ENCODE data around the gene F2.

The F2 gene

GRCh38 chr11:46743693-46744339, 24.8 kb downstream of the F2 start:
- ATAC-seq, result no peak

GRCh38 chr11:46745328-46745727, 26.3 kb downstream of the F2 start:
- DNase-seq (no peak), ATAC-seq (no peak)

More at GRCh38 chr11:46743693-46744339, 24.8 kb downstream of the F2 start:
- no peak for DNase-seq

GRCh38 chr11:46745995-46746394, 27.0 kb downstream of the F2 start:
- DNase-seq (no peak), ATAC-seq (no peak)

GRCh38 chr11:46747150-46747549, 28.1 kb downstream of the F2 start:
- no peak for DNase-seq
- no peak for ATAC-seq

GRCh38 chr11:46755962-46756361, 36.9 kb downstream of the F2 start:
- DNase-seq (no peak), ATAC-seq (no peak)

- ATAC-seq (no peak), DNase-seq (no peak)
Observed at GRCh38 chr11:46759196-46759595, 40.2 kb downstream of the F2 start.

- DNase-seq (no peak), ATAC-seq (no peak)
Observed at GRCh38 chr11:46760429-46761128, 41.6 kb downstream of the F2 start.

- DNase-seq (no peak), ATAC-seq (no peak)
Observed at GRCh38 chr11:46761807-46762206, 42.8 kb downstream of the F2 start.

GRCh38 chr11:46762248-46762647, 43.2 kb downstream of the F2 start:
- ATAC-seq (no peak), DNase-seq (no peak)

- ATAC-seq (no peak), DNase-seq (no peak)
Observed at GRCh38 chr11:46766656-46767055, 47.6 kb downstream of the F2 start.

- DNase-seq (no peak), ATAC-seq (no peak)
Observed at GRCh38 chr11:46769636-46770221, 50.7 kb downstream of the F2 start.

- ATAC-seq, result no peak
- DNase-seq, result no peak
Observed at GRCh38 chr11:46776878-46777277, 57.9 kb downstream of the F2 start.

GRCh38 chr11:46778416-46778815, 59.4 kb downstream of the F2 start:
- DNase-seq (no peak), ATAC-seq (no peak)
